ENCODE measurements around the gene TNP1.

DNA sequence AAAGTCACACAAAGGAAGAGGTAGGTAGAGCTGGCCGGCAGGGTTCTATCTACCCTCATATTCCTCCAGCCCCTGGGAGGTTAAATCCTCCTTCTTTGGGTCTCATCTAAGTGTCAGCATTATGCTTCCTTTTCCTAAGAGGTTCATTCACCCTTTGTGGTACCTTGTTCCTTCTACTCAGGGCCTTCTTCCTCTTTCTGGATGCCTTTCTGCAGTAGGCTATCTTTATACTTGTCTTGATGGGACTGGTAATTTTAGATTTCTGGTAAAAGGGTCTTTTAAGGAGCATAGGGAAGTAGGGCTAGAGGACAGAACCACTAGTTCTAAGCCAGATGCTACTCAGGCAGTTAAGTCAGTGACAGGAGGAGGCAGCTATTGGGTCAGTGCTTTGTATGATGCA lies 13.7 kb upstream of the TNP1 start:
- no peak for TF ChIP-seq POLR2A (IDR thresholded peaks at IDR 0.05)
- TF ChIP-seq POLR2AphosphoS5 (IDR thresholded peaks at IDR 0.05): no peak
